Thoracic aorta (tissue), 2 donors: Measurements from ENCODE around the gene CENPT. TPM values are rescaled to one million over a fixed set of nuclear protein-coding genes. Genes with fewer than 3 reads are reported as not detected.
A peak's percentile ranks its signal among the peaks of the same experiment; 100 is the strongest.
"Not testable (repeated sequence)": the region's sequence is repeated elsewhere in the genome, so short reads cannot be mapped to it uniquely, and the experiment has no call there.

Experiments used
- ATAC-seq: fragments of 150-250 bp; one replicate; pipeline ENCODE4 v1.8.0; 2017; ENCODE audit warnings: low read depth; ENCODE audit not compliant: insufficient number of reproducible peaks, low FRiP score
- DNase-seq: peaks from one replicate; pipeline ENCODE4 v3.0.0-alpha.2; 2020; ENCODE audit warnings: low spot score
- H3K27ac ChIP-seq, 2 donors: fragments of 200-600 bp; sonication (generic); 1 replicate in 1 of 2; 2 replicates in 1 of 2; pipeline ENCODE4 v1.5.1; 2016; ENCODE audit warnings: mild to moderate bottlenecking in 2 of 2, moderate library complexity in 2 of 2
- H3K27me3 ChIP-seq: fragments of 200-600 bp; sonication (generic); replicated peaks from 2 replicates; pipeline ENCODE4 v1.6.0; 2016; ENCODE audit warnings: mild to moderate bottlenecking; ENCODE audit not compliant: insufficient read depth
- H3K36me3 ChIP-seq: fragments of 200-600 bp; sonication (generic); one replicate; pipeline ENCODE4 v1.5.1; 2016
- H3K4me1 ChIP-seq, 2 donors: fragments of 200-600 bp; sonication (generic); 1 replicate in 1 of 2; 2 replicates in 1 of 2; pipeline versions ENCODE4 v1.5.1 to v1.6.0; 2016; ENCODE audit warnings: low read depth in 2 of 2, mild to moderate bottlenecking in 1 of 2; ENCODE audit not compliant: control insufficient read depth in 1 of 2
- H3K4me3 ChIP-seq: fragments of 200-600 bp; sonication (generic); 2 replicates; pipeline ENCODE4 v1.5.1; 2016; ENCODE audit warnings: mild to moderate bottlenecking
- H3K9me3 ChIP-seq: fragments of 200-600 bp; sonication (generic); 2 replicates; pipeline ENCODE4 v1.5.1; 2016
- CTCF ChIP-seq: fragments of 200-600 bp; sonication (generic); IDR thresholded peaks from one replicate; pipeline ENCODE4 v1.5.1; 2019; ENCODE audit warnings: antibody characterized with exemption
- total RNA-seq, 2 donors: library from RNA; depleted of rRNA; stranded (reverse); fragments of >200 nt; gene quantifications; one replicate each; pipeline versions ENCODE4 v1.1.0 to v1.2.3, GENCODE V29; 2016

Gene CENPT
- total RNA-seq, 2 donors from 2014 or later = 59.6 to 70.9 TPM

GRCh38 chr16:67842509-67843342 is 4.8 kb downstream of the CENPT start:
- TF ChIP-seq CTCF = peak; percentile 43
- ATAC-seq (peak; percentile 11), DNase-seq (no peak)
- peaks cover 32 to 37% of the 10 kb centered on the region in 2 donors for H3K4me1 ChIP-seq
- H3K4me3 ChIP-seq = peak overlapping the region; percentile 90
- peak overlapping the region; percentile 97 to 99 for H3K27ac ChIP-seq
- H3K27me3 ChIP-seq = no peaks in the 10 kb centered on the region
- no peaks in the 10 kb centered on the region for H3K9me3 ChIP-seq
- no peaks in the 10 kb centered on the region for H3K36me3 ChIP-seq

DNA sequence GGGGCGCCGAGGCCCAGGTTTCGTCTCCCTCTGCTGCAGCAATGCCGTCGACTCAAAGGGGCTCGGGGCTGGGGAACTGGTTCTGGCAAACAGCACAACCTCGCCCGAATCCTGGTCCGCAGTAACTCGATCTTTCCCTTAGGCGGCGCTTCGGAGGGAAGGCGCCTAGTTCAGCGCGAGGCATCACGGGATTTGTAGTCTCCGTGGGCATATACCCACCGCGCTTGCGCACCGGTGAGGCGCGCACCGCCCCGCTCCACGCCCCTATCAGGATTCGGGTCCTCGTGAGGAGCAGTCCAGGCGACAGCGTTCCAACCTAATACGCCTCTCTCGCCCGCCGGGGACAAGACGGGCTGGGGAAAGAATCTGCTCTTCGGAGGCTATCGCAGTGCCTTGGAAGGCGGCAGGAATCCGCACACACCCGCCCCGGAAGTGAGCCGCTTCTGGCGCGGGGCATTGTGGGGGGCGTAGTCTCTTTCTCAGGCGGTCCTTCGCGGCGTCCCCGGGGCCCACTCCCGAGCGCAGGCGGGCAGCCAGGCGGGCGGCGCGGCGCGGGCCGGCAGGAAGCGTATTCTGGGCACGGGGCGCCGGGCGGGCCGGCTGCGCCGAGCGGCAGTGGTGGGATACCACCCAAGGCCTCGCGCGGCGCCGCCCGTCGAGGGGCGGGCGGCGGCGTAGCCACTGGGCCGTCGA is 5.5 kb downstream of the CENPT start, which contains the start of gene THAP11:
Gene THAP11 (plus strand): TSS at position 505 of the 693 bp plus-strand sequence. CDS start 235 bp downstream, outside the sequence.
- peaks cover 31 to 34% of the 10 kb centered on the region in 2 donors for H3K4me1 ChIP-seq
- TF ChIP-seq CTCF = peak; percentile 87
- DNase-seq (peak; percentile 81), ATAC-seq (peak; percentile 90)
- H3K27me3 ChIP-seq = no peaks in the 10 kb centered on the region
- peak within 1 kb of the TSS; percentile 90 for H3K4me3 ChIP-seq
- no peaks in the 10 kb centered on the region for H3K9me3 ChIP-seq
- H3K27ac ChIP-seq = peak within 1 kb of the TSS; percentile 97 to 99
- no peaks in the 10 kb centered on the region for H3K36me3 ChIP-seq

- peak overlapping the region; percentile 90 for H3K4me3 ChIP-seq
- H3K9me3 ChIP-seq = no peaks in the 10 kb centered on the region
- no peaks in the 10 kb centered on the region for H3K27me3 ChIP-seq
- peak overlapping the region; percentile 97 to 99 for H3K27ac ChIP-seq
- H3K4me1 ChIP-seq = peaks cover 31 to 34% of the 10 kb centered on the region in 2 donors
- TF ChIP-seq CTCF = no peak
- H3K36me3 ChIP-seq = no peaks in the 10 kb centered on the region
- ATAC-seq (no peak), DNase-seq (no peak)
Measured at GRCh38 chr16:67841198-67841815, 6.2 kb downstream of the CENPT start.

DNA sequence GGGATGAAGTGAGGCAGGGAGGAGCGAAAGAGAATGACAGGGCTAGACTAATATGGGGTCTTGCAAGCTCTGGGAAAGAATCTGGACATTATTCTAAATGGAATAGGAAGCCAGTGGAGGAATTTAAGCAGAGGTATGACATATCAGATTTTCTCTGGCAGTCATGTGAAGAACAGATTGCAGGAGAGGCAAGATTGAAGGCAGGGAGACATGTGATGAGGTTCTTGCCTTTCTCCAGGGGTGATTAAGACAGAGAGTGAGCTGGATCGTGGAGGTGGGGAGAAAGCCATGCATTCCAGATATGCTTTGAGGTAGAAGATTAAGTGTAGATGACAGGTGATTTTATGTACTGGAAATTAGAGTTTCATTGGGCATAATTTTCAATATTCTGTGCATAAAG is 9.7 kb downstream of the CENPT start:
- Histone ChIP-seq H3K36me3 (no peaks in the 10 kb centered on the region), H3K27me3 (no peaks in the 10 kb centered on the region), H3K27ac (no peak overlapping the region), H3K4me3 (no peak overlapping the region), H3K9me3 (no peaks in the 10 kb centered on the region), H3K4me1 (peaks cover 9 to 11% of the 10 kb centered on the region in 2 donors)
- ATAC-seq (no peak), DNase-seq (no peak)
- TF ChIP-seq CTCF = no peak

GRCh38 chr16:67837190-67837589 is 10.3 kb downstream of the CENPT start:
- H3K4me3 ChIP-seq, H3K27ac ChIP-seq, H3K36me3 ChIP-seq, H3K9me3 ChIP-seq, H3K27me3 ChIP-seq, DNase-seq, ATAC-seq: not testable (repeated sequence)
- H3K4me1 ChIP-seq = peaks cover 12 to 13% of the 10 kb centered on the region in 2 donors
